Keratinocyte (primary cell): ENCODE measurements around the gene PRMT2. TPM values are rescaled to one million over a fixed set of nuclear protein-coding genes. Genes with fewer than 3 reads are reported as not detected.

ENCODE experiments used
- DNase-seq: peaks from one replicate; pipeline ENCODE4 v3.0.0-alpha.2; 2011; ENCODE audit warnings: low read depth, missing footprints, low spot score
- FAIRE-seq: peaks from 2 replicates; lab custom pipeline; 2011; peaks lifted over from hg19 to GRCh38; lab: Jason Lieb, UNC
- H2AFZ ChIP-seq: 2 replicates; pipeline ENCODE4 v1.6.0; 2012; ENCODE audit warnings: low read length, control low read depth, inconsistent platforms; ENCODE audit not compliant: control insufficient read depth
- H3K27ac ChIP-seq: 2 replicates; pipeline ENCODE4 v1.5.1; 2011; ENCODE audit warnings: low read length; ENCODE audit not compliant: control insufficient read depth, insufficient read depth
- H3K27me3 ChIP-seq: 3 replicates; pipeline ENCODE4 v1.6.0; 2011; ENCODE audit warnings: low read length; ENCODE audit not compliant: control insufficient read depth, insufficient read depth; ENCODE audit errors: extremely low read depth
- H3K36me3 ChIP-seq, 2 experiments: 2 replicates in 1 of 2; 3 replicates in 1 of 2; pipeline ENCODE4 v1.5.1; 2011; ENCODE audit warnings: low read length in 2 of 2, mild to moderate bottlenecking in 1 of 2; ENCODE audit not compliant: control insufficient read depth in 2 of 2, insufficient read depth in 2 of 2; ENCODE audit errors: extremely low read depth in 1 of 2
- H3K4me1 ChIP-seq: 3 replicates; pipeline ENCODE4 v1.5.1; 2011; ENCODE audit warnings: low read length; ENCODE audit not compliant: control insufficient read depth, insufficient read depth; ENCODE audit errors: extremely low read depth
- H3K4me2 ChIP-seq: 3 replicates; pipeline ENCODE4 v1.6.0; 2011; ENCODE audit warnings: low read depth, low read length; ENCODE audit not compliant: control insufficient read depth, insufficient read depth; ENCODE audit errors: extremely low read depth
- H3K4me3 ChIP-seq, 3 experiments: fragments of 200-600 bp in 1 of 3; sonication (generic) in 1 of 3; 2 replicates in 2 of 3; 3 replicates in 1 of 3; pipeline ENCODE4 v1.5.1; 2011 to 2016; ENCODE audit warnings: low read length in 3 of 3, mild to moderate bottlenecking in 3 of 3, control low read depth in 2 of 3, inconsistent platforms in 1 of 3, low read depth in 1 of 3, mixed read lengths in 1 of 3, mixed run types in 1 of 3, moderate library complexity in 1 of 3; ENCODE audit not compliant: control insufficient read depth in 2 of 3, insufficient read depth in 2 of 3; ENCODE audit errors: extremely low read depth in 1 of 3
- H3K79me2 ChIP-seq: 2 replicates; pipeline ENCODE4 v1.6.0; 2012; ENCODE audit warnings: low read length; ENCODE audit not compliant: control insufficient read depth, insufficient read depth
- H3K9ac ChIP-seq: 3 replicates; pipeline ENCODE4 v1.6.0; 2011; ENCODE audit warnings: low read length; ENCODE audit not compliant: control insufficient read depth, insufficient read depth; ENCODE audit errors: extremely low read depth
- H3K9me1 ChIP-seq: 3 replicates; pipeline ENCODE4 v1.6.0; 2011; ENCODE audit warnings: low read length; ENCODE audit not compliant: control insufficient read depth, insufficient read depth; ENCODE audit errors: extremely low read depth
- H3K9me3 ChIP-seq: 2 replicates; pipeline ENCODE4 v1.5.1; 2012; ENCODE audit warnings: low read depth, low read length; ENCODE audit not compliant: control insufficient read depth
- H4K20me1 ChIP-seq: 3 replicates; pipeline ENCODE4 v1.6.0; 2011; ENCODE audit warnings: low read length; ENCODE audit not compliant: control insufficient read depth, insufficient read depth; ENCODE audit errors: extremely low read depth
- EZH2 ChIP-seq: IDR thresholded peaks from one replicate; pipeline ENCODE4 v1.6.1; 2012; ENCODE audit warnings: inconsistent platforms, mild to moderate bottlenecking, low read length, moderate library complexity
- dilution Hi-C: fragments of 300-500 bp; cut with MboI; formaldehyde crosslinking; loops from one replicate; pipeline ENCODE4 v1.7.0; 2020; ENCODE audit warnings: low sequenced_read_pairs; ENCODE audit not compliant: extremely low pct_ligation_motif_present
- polyA plus RNA-seq, 5 experiments: library from polyadenylated mRNA; depleted of rRNA in 3 of 5; stranded (reverse) in 3 of 5; stranded (forward) in 1 of 5; unstranded in 1 of 5; fragments of >200 nt; gene quantifications; 1 replicate in 1 of 5; 2 replicates in 3 of 5; 3 replicates in 1 of 5; pipeline versions ENCODE4 v1.2.1 to v1.2.3, GENCODE V29; 2011 to 2012; ENCODE audit warnings: missing spikeins in 2 of 5, low read depth in 1 of 5, low replicate concordance in 1 of 5
- TF ChIP-seq, protein P1 (sequence below), 3 experiments: IDR thresholded peaks in 1 of 3; conservative IDR thresholded peaks in 1 of 3; optimal IDR thresholded peaks in 1 of 3; 2 replicates in 2 of 3; 3 replicates in 1 of 3; pipeline versions ENCODE3 to v1.5.1; 2011; ENCODE audit warnings: low read length in 3 of 3, mild to moderate bottlenecking in 3 of 3, moderate library complexity in 2 of 3, control low read depth in 1 of 3, inconsistent platforms in 1 of 3; ENCODE audit not compliant: insufficient read depth in 2 of 3; ENCODE audit errors: extremely low read depth in 1 of 3

The PRMT2 gene
- polyA plus RNA-seq, 1 donor (not counting 4 experiments of a cell fraction or from before 2014, with no cell fraction given): 97.3 TPM

- Histone ChIP-seq H3K4me3 (no peak overlapping the region), H3K27ac (no peak overlapping the region), H3K27me3 (no peaks in the 10 kb centered on the region), H4K20me1 (peaks cover 2% of the 10 kb centered on the region), H3K9ac (no peak overlapping the region), H2AFZ (no peak overlapping the region), H3K36me3 (peaks cover 33 to 34% of the 10 kb centered on the region in 2 experiments), H3K4me1 (no peaks in the 10 kb centered on the region), H3K9me1 (no peaks in the 10 kb centered on the region), H3K4me2 (no peak overlapping the region), H3K79me2 (peaks cover 8% of the 10 kb centered on the region), H3K9me3 (peaks cover 3% of the 10 kb centered on the region)
- no peak for FAIRE-seq
- DNase-seq: no peak
- no peak for TF ChIP-seq EZH2
- TF ChIP-seq, protein P1, sequence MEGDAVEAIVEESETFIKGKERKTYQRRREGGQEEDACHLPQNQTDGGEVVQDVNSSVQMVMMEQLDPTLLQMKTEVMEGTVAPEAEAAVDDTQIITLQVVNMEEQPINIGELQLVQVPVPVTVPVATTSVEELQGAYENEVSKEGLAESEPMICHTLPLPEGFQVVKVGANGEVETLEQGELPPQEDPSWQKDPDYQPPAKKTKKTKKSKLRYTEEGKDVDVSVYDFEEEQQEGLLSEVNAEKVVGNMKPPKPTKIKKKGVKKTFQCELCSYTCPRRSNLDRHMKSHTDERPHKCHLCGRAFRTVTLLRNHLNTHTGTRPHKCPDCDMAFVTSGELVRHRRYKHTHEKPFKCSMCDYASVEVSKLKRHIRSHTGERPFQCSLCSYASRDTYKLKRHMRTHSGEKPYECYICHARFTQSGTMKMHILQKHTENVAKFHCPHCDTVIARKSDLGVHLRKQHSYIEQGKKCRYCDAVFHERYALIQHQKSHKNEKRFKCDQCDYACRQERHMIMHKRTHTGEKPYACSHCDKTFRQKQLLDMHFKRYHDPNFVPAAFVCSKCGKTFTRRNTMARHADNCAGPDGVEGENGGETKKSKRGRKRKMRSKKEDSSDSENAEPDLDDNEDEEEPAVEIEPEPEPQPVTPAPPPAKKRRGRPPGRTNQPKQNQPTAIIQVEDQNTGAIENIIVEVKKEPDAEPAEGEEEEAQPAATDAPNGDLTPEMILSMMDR (optimal IDR thresholded peaks at IDR 0.05 in 1 of 3, IDR thresholded peaks at IDR 0.05 in 1 of 3, conservative IDR thresholded peaks at IDR 0.05 in 1 of 3; ENCODE audit: extremely low read depth in 1 of 3, insufficient read depth in 2 of 3, low read length in 3 of 3): no peak
- dilution Hi-C loops: no loop called here
Observed at GRCh38 chr21:46655230-46655629, 19.8 kb downstream of the PRMT2 start.

DNA sequence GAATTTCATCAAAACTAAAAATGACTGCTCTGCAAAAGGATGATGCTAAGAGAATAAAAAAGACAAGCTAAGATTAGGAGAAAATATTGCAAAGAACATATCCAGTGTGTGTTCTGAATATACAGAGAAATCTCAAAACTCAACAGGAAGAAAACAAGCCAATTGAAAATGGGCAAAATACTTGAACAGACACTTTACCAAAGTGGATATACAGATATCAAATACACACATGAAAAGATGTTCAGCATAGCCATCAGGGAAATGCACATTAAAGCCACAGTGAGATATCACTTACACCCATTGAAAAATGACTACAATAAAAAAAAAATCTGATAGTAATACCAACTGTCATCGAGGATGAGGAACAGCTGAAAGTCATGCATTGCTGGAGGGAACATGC is 21.3 kb downstream of the PRMT2 start:
- Histone ChIP-seq H3K27ac (no peak overlapping the region), H4K20me1 (no peaks in the 10 kb centered on the region), H3K36me3 (peaks cover 22 to 35% of the 10 kb centered on the region in 2 experiments), H3K4me1 (no peaks in the 10 kb centered on the region), H3K4me3 (no peak overlapping the region), H3K4me2 (no peak overlapping the region), H3K27me3 (no peaks in the 10 kb centered on the region), H3K9me3 (peaks cover 3% of the 10 kb centered on the region), H2AFZ (no peak overlapping the region), H3K79me2 (no peaks in the 10 kb centered on the region), H3K9me1 (no peaks in the 10 kb centered on the region), H3K9ac (no peak overlapping the region)
- dilution Hi-C loops: no loop called here
- DNase-seq: no peak
- no peak for FAIRE-seq
- no peak for TF ChIP-seq EZH2
- TF ChIP-seq, protein P1 (optimal IDR thresholded peaks at IDR 0.05 in 1 of 3, IDR thresholded peaks at IDR 0.05 in 1 of 3, conservative IDR thresholded peaks at IDR 0.05 in 1 of 3; ENCODE audit: extremely low read depth in 1 of 3, insufficient read depth in 2 of 3, low read length in 3 of 3): no peak
